HG03097 (cell line): ENCODE measurements around the gene WIPF3.

ENCODE experiments used
- ATAC-seq: cut with Tn5 transposase; IDR thresholded peaks from one replicate; pipeline ENCODE4 v1.9.1; 2021; ENCODE audit not compliant: unreplicated experiment, low FRiP score

WIPF3 gene

GRCh38 chr7:29898301-29898700 is 92.0 kb downstream of the WIPF3 start:
- ATAC-seq, result no peak

GRCh38 chr7:29900745-29901144 is 94.4 kb downstream of the WIPF3 start:
- no peak for ATAC-seq

DNA sequence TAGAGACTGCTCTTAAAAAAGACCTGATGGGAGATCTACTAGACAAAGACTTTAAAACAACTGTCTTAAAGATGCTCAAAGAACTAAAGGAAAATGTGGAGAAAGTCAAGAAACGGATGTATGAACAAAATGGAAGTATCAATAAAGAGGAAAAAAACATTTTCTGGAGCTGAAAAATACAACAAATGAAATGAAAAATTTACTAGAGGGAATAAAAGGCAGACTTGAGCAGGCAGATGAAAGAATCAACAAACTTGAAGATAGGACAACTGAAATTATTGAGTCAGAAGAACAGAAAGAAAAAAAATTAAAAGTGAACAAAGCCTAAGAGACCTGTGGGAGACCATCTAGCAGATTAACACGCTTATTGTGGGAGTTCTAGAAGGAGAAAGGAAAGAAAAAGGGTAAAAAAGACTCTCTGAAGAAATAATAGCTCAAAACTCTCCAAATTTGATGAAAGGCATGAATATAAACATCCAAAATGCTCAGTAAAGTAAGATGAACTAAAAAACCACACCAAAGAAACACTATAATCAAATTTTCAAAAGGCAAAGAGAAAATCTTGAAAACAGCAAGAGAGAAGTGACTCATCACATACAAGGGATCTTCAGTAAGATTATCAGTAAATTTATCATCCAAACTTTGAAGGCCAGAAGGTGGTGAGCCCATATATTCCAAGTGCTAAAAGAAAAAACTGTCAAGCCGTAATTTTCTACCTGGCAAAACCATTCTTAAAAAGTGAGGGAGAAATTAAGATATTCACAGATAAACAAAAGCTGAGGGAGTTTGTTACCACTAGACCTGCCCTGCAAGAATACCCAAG is 100.1 kb downstream of the WIPF3 start:
- no peak for ATAC-seq

- ATAC-seq, result no peak
These were observed 107.9 kb downstream of the WIPF3 start for GRCh38 chr7:29914180-29914579.

DNA sequence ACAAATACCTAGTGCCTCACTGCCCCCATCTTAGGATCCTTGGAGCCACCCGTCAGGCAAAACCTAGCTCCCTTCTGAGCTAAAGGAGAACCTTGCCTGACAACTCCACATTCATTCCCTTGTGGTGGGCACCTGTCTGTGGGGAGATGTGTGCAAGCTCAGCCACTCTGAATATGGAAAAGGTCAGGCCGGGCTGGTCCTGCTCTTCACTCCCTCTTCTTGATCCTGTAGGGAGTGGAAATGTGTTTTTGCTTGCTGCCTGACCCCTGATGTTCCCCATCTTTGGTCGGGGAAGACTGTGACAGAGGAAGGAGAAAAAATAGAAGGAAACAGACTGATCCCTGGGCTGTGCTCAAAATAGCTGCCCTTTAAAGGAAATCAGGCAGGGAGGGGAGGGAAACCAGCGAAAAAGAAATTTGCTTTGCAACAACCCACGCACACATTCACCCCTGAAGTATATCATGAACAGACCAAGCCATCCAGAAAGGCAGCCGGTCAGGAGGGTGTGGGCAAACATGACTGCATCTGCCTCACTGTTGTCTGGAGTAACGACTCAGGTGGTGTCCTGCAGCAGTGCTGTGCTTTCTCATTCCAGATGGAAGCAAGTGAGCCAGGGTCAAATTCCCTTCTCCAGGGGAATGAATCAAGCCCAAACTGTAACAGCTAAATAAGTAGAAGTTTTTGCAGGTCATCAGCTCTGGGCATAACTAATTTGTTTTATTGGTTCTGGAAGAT is 109.3 kb downstream of the WIPF3 start:
- no peak for ATAC-seq

GRCh38 chr7:29917641-29918040 is 111.3 kb downstream of the WIPF3 start:
- no peak for ATAC-seq

- ATAC-seq, result no peak
These were observed 112.5 kb downstream of the WIPF3 start for GRCh38 chr7:29918850-29919249.

- no peak for ATAC-seq
These were observed 113.5 kb downstream of the WIPF3 start for GRCh38 chr7:29919790-29920189.

GRCh38 chr7:29920491-29920890 is 114.2 kb downstream of the WIPF3 start:
- no peak for ATAC-seq

DNA sequence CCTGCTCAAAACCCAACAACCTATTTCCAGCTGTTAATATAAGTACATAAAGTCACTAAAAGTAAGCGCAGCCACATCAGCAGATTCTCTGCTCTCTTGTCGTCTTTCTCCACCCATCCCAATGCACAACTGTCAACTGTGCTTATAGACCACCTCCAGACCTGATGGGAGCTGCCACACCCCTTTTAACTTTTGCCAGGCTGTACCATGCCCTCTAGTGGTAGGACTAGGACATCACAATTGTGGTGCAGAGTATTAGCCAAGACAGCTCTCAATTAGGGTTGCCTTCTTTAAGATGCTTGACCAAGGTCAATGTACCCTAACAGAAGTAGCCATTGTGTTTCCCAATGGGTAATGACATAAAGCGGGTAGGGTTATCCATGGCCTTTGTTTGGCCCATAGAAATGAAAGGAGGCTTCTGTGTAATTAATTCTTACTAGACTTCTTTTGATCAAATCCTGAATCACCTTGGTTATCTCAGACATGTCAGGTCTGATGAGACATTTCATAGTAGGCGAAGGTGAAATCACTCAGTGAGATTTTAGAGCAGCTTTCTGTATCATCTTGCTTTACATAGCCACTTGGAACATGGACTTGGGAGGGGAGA is 115.2 kb downstream of the WIPF3 start:
- ATAC-seq, result peak; percentile 85

GRCh38 chr7:29922921-29923700 is 116.8 kb downstream of the WIPF3 start:
- no peak for ATAC-seq

- ATAC-seq, result no peak
These were observed 117.7 kb downstream of the WIPF3 start for GRCh38 chr7:29924006-29924405.

DNA sequence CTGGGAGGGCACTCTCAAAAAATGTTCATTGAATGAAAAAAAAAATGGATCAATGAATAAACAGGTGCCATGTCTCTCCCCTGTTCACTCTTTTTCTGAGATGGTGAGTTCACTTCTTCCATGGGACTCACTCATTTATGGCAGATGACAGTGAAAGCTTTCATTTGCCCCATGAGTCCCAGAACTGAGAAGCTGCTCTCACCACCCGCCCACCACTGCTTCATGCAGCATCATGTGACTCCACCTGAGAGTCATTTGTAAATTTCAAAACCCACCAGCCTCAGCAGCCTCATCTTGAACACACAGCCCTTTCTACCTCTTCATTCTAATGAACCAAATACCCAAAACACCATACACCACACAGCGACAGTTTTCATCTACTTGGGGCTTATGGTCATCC is 118.4 kb downstream of the WIPF3 start:
- ATAC-seq, result no peak

DNA sequence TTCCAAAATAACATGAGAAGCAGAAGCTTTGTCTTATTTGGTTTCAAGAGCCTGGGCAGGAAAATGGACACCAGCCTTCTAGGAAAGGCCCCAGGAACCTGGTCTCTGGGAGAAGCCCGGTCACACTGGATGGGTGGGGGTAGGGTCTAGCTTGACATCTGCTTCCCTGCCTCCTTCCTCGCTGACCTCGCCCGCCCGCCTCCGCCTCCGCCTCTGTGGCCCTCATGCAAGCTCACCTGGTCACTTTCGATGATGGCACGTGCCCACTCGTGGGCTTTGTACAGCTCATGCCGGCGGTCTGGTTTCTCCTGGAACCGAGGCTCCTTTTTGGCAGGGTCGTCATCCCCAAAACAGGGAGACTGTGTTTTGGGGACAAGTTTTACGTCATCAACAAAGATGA is 119.9 kb downstream of the WIPF3 start:
- ATAC-seq, result no peak

DNA sequence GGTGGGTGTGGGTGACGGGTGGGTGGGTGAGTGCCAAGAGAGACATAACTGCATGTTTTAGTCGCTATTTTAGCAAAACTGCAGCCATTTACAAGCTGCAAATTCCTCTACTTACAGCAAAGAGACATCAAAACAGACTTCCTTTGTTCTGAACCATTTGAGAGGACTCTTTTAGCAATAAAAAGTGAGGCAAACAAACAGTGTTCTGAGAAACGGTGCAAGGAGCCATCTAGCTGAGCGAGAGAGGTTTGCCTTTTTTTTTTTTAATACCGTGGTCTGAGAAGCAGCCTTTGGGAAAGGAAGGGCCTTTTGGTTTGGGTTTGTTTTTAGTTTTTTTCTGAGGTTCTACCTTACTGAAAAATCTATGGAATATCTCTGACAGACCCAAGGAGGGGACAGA is 120.4 kb downstream of the WIPF3 start:
- ATAC-seq, result no peak

- no peak for ATAC-seq
These were observed 122.9 kb downstream of the WIPF3 start for GRCh38 chr7:29929018-29929807.

DNA sequence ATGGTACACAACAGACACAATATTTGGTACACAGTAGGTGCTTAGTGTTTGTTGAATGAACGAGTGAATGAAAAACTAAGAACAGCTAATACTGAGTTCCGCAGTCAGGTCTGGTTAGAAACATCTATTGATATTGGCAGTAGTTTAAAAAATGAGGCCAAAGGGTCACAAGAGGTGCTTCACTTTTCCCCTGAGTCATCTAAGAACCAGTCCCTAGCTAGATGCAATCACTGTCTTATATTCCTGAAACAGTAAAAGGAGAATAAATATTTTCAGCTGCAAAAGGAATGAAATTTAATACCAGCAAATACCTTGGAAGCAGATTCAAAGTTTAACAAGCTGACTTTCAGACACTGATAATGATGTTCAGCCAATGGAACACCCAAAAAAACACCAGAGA is 128.8 kb downstream of the WIPF3 start:
- ATAC-seq, result no peak

DNA sequence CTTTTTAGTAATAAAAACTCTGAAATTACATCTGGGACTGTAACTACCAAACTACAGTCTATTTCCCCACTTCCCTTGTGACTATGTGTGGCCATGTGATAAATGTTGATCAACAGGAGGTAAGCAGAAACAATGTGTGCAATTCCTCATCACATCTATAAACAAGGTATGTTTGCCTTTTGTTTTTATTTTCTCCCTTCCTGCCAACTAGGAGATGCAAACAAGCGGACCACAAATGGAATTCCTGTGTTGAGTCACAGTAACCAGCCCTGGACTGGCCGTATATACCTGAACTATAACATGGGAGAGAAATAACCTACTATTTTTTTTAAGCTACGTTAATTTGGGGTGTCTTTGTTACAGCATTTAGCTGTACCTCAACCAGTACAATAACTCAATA is 130.8 kb downstream of the WIPF3 start:
- no peak for ATAC-seq

DNA sequence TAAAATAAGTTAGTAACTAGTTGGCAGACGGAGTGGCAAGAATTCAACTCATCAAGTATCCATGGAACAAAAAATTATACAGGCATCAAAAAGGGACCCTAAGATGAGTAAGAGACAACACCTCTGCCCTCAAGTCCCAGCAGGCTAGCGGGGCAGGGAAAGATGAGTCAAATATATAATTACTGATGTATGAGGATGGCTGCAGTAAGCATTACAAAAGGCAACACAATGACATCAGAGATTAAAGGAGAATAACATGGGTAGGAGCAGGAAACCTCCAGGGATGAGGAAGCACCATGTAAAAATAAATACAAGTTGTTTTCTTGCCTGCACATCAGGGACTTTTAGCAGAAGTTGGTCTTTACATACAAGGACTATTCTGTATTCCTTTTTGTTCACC is 133.9 kb downstream of the WIPF3 start:
- ATAC-seq, result no peak

DNA sequence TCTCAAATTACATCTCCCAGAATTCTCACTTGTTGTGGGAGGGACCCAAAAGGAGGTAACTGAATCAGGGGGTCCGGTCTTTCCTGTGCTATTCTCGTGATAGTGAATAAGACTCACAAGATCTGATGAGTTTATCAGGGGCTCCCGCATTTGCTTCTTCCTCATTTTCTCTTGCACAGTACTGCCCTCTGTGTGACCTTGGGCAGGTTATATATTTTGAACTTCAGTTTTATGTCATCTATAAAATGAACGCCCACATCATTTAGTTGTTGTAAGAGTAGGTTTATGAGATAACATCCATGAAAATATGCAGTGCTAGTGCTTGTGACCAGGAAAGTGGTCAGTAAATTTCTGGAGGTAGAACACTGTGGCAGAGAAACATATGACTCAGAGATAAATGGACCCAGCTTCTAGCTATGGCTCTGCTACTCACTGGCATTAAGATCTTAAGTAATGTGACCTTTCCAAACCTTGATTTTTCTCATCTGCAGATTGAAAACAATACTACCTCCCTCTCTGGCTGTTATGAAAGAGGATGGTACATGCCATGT is 139.0 kb downstream of the WIPF3 start:
- no peak for ATAC-seq
